Uterus (tissue), 4 donors: ENCODE measurements around the gene MYO9A. TPM values are rescaled to one million over a fixed set of nuclear protein-coding genes. Genes with fewer than 3 reads are reported as not detected.
"Not testable (repeated sequence)": the region's sequence is repeated elsewhere in the genome, so short reads cannot be mapped to it uniquely, and the experiment has no call there.

Source experiments
- DNase-seq, 2 donors: peaks; one replicate each; pipeline ENCODE4 v3.0.0-alpha.2; 2019 to 2020
- H3K27ac ChIP-seq, 2 donors: fragments of 200-600 bp; sonication (generic); 1 replicate in 1 of 2; 2 replicates in 1 of 2; pipeline ENCODE4 v1.5.1; 2016 to 2018
- H3K27me3 ChIP-seq, 2 donors: fragments of 200-600 bp; sonication (generic); one replicate each; pipeline ENCODE4 v1.5.1; 2018 to 2019; ENCODE audit warnings: control low read depth in 1 of 2
- H3K36me3 ChIP-seq, 2 donors: fragments of 200-600 bp; sonication (generic); one replicate each; pipeline ENCODE4 v1.5.1; 2019; ENCODE audit warnings: control low read depth in 1 of 2
- H3K4me1 ChIP-seq, 2 donors: fragments of 200-600 bp; sonication (generic); one replicate each; pipeline ENCODE4 v1.5.1; 2018 to 2019; ENCODE audit warnings: control low read depth in 1 of 2
- H3K4me3 ChIP-seq, 2 donors: fragments of 200-600 bp; sonication (generic); 1 replicate in 1 of 2; 2 replicates in 1 of 2; pipeline ENCODE4 v1.5.1; 2018 to 2019; ENCODE audit warnings: mild to moderate bottlenecking in 1 of 2
- H3K9me3 ChIP-seq, 2 donors: fragments of 200-600 bp; sonication (generic); one replicate each; pipeline ENCODE4 v1.5.1; 2019; ENCODE audit warnings: control low read depth in 1 of 2
- CTCF ChIP-seq, 4 experiments: fragments of 200-600 bp in 2 of 4; fragments of 450-650 bp in 2 of 4; sonication (generic) in 2 of 4; IDR thresholded peaks; one replicate each; pipeline ENCODE4 v1.5.1; 2016 to 2019; ENCODE audit warnings: antibody characterized with exemption in 4 of 4, mild to moderate bottlenecking in 2 of 4, moderate library complexity in 1 of 4
- POLR2A ChIP-seq, 2 donors: fragments of 450-650 bp; IDR thresholded peaks; one replicate each; pipeline ENCODE4 v1.6.1; 2016; ENCODE audit warnings: antibody characterized with exemption in 2 of 2, mild to moderate bottlenecking in 1 of 2, moderate library complexity in 1 of 2
- intact Hi-C: fragments of 100-400 bp; cut with DNase I; formaldehyde crosslinking; loops from one replicate; pipeline ENCODE4 v1.15.1; 2023; ENCODE audit warnings: low total_unique reads
- total RNA-seq, 4 donors: library from RNA; depleted of rRNA in 3 of 4; stranded (reverse); fragments of >200 nt in 3 of 4; gene quantifications; one replicate each; pipeline versions ENCODE4 v1.1.0 to v1.2.4, GENCODE V29; 2014 to 2023
- donor health status: DM: yes; HTN: yes; CAD: no.

Gene MYO9A
- total RNA-seq, 4 donors from 2014 or later = 45.6 to 141 (median 90.0) TPM

- no peaks in the 10 kb centered on the region for H3K27me3 ChIP-seq
- no peak for DNase-seq
- intact Hi-C loops = no loop called here
- H3K9me3 ChIP-seq = no peaks in the 10 kb centered on the region
- H3K4me3 ChIP-seq = no peak overlapping the region
- no peak overlapping the region for H3K27ac ChIP-seq
- H3K4me1 ChIP-seq = no peaks in the 10 kb centered on the region
- H3K36me3 ChIP-seq = no peaks in the 10 kb centered on the region
- no peak for TF ChIP-seq CTCF (IDR thresholded peaks at IDR 0.05)
- no peak for TF ChIP-seq POLR2A (IDR thresholded peaks at IDR 0.05)
Observed at GRCh38 chr15:72020799-72021198, 97.2 kb downstream of the MYO9A start.

GRCh38 chr15:72014555-72014954, 103.4 kb downstream of the MYO9A start:
- intact Hi-C loops, H3K4me1 ChIP-seq, DNase-seq, H3K36me3 ChIP-seq, H3K4me3 ChIP-seq, H3K9me3 ChIP-seq, H3K27me3 ChIP-seq, H3K27ac ChIP-seq: not testable (repeated sequence)

- Histone ChIP-seq H3K27me3 (no peaks in the 10 kb centered on the region), H3K4me3 (no peak overlapping the region), H3K27ac (no peak overlapping the region), H3K36me3 (no peaks in the 10 kb centered on the region), H3K4me1 (no peaks in the 10 kb centered on the region), H3K9me3 (no peaks in the 10 kb centered on the region)
- intact Hi-C loops = no loop called here
- no peak for DNase-seq
- TF ChIP-seq CTCF (IDR thresholded peaks at IDR 0.05) (no peak), POLR2A (IDR thresholded peaks at IDR 0.05) (no peak)
Observed at GRCh38 chr15:72013703-72014102, 104.2 kb downstream of the MYO9A start.

GRCh38 chr15:72011302-72011942, 106.5 kb downstream of the MYO9A start:
- intact Hi-C loops = no loop called here
- DNase-seq = no peak
- no peaks in the 10 kb centered on the region for H3K36me3 ChIP-seq
- TF ChIP-seq POLR2A (IDR thresholded peaks at IDR 0.05) = no peak
- no peak for TF ChIP-seq CTCF (IDR thresholded peaks at IDR 0.05)
- H3K9me3 ChIP-seq = no peaks in the 10 kb centered on the region
- H3K4me3 ChIP-seq = no peak overlapping the region
- no peak overlapping the region for H3K27ac ChIP-seq
- no peaks in the 10 kb centered on the region for H3K27me3 ChIP-seq
- no peaks in the 10 kb centered on the region for H3K4me1 ChIP-seq

- Histone ChIP-seq H3K4me3 (no peak overlapping the region), H3K4me1 (no peaks in the 10 kb centered on the region), H3K36me3 (no peaks in the 10 kb centered on the region), H3K27me3 (no peaks in the 10 kb centered on the region), H3K27ac (no peak overlapping the region), H3K9me3 (no peaks in the 10 kb centered on the region)
- no peak for TF ChIP-seq CTCF (IDR thresholded peaks at IDR 0.05)
- TF ChIP-seq POLR2A (IDR thresholded peaks at IDR 0.05) = no peak
- intact Hi-C loops = no loop called here
- DNase-seq = no peak
Observed at GRCh38 chr15:72009222-72009621, 108.7 kb downstream of the MYO9A start.

- intact Hi-C loops = no loop called here
- no peak overlapping the region for H3K4me3 ChIP-seq
- no peaks in the 10 kb centered on the region for H3K4me1 ChIP-seq
- no peaks in the 10 kb centered on the region for H3K9me3 ChIP-seq
- no peaks in the 10 kb centered on the region for H3K36me3 ChIP-seq
- H3K27me3 ChIP-seq = no peaks in the 10 kb centered on the region
- H3K27ac ChIP-seq = no peak overlapping the region
- TF ChIP-seq CTCF (IDR thresholded peaks at IDR 0.05) = no peak
- no peak for TF ChIP-seq POLR2A (IDR thresholded peaks at IDR 0.05)
- DNase-seq = no peak
Observed at GRCh38 chr15:72006382-72006781, 111.6 kb downstream of the MYO9A start.
